GM23338 (cell line): Measurements from ENCODE around the gene KIF22.
"Not testable (repeated sequence)": the region's sequence is repeated elsewhere in the genome, so short reads cannot be mapped to it uniquely, and the experiment has no call there.

Experiments used
- CREB1 ChIP-seq: fragments of 250-450 bp; sonication (Bioruptor Pico); IDR thresholded peaks from 2 replicates; pipeline ENCODE4 v1.5.0; 2020; ENCODE audit warnings: low read depth, mild to moderate bottlenecking, moderate library complexity
- CTCF ChIP-seq, 2 experiments: fragments of 200-600 bp in 1 of 2; sonication (generic) in 1 of 2; conservative IDR thresholded peaks; 2 replicates each; pipeline versions ENCODE4 v1.5.1 to v1.6.1; 2016 to 2017; ENCODE audit warnings: antibody characterized with exemption in 2 of 2, low read depth in 2 of 2, mild to moderate bottlenecking in 2 of 2, moderate library complexity in 1 of 2
- ETS1 ChIP-seq: IDR thresholded peaks from 2 replicates; pipeline ENCODE4 v1.6.1; 2016; ENCODE audit warnings: antibody characterized with exemption
- EZH2 ChIP-seq: fragments of 200-600 bp; sonication (generic); IDR thresholded peaks from one replicate; pipeline ENCODE4 v1.8.0; 2017; ENCODE audit warnings: antibody characterized with exemption, mild to moderate bottlenecking, low read depth; ENCODE audit not compliant: unreplicated experiment
- EZH2phosphoT487 ChIP-seq: fragments of 200-600 bp; sonication (generic); IDR thresholded peaks from one replicate; pipeline ENCODE4 v1.8.1; 2018; ENCODE audit warnings: antibody characterized with exemption; ENCODE audit not compliant: unreplicated experiment
- JUNB ChIP-seq: IDR thresholded peaks from one replicate; pipeline ENCODE4 v1.6.1; 2016; ENCODE audit warnings: antibody characterized with exemption; ENCODE audit not compliant: unreplicated experiment
- NANOG ChIP-seq: IDR thresholded peaks from 2 replicates; pipeline ENCODE4 v1.6.1; 2016; ENCODE audit warnings: antibody characterized with exemption, borderline replicate concordance
- POLR2AphosphoS5 ChIP-seq: IDR thresholded peaks from 2 replicates; pipeline ENCODE4 v1.6.1; 2016; ENCODE audit warnings: antibody characterized with exemption, low read depth
- REST ChIP-seq: IDR thresholded peaks from one replicate; pipeline ENCODE4 v1.6.1; 2018; ENCODE audit warnings: antibody characterized with exemption; ENCODE audit not compliant: unreplicated experiment
- STAT1 ChIP-seq: IDR thresholded peaks from one replicate; pipeline ENCODE4 v1.6.1; 2016; ENCODE audit warnings: antibody characterized with exemption; ENCODE audit not compliant: unreplicated experiment
- ZNF114 ChIP-seq: fragments of 250-450 bp; sonication (Bioruptor Pico); IDR thresholded peaks from 2 replicates; pipeline ENCODE4 v1.5.0; 2020; ENCODE audit warnings: mild to moderate bottlenecking, moderate library complexity
- ZNF331 ChIP-seq: fragments of 250-450 bp; sonication (Bioruptor Pico); IDR thresholded peaks from 2 replicates; pipeline ENCODE4 v1.5.0; 2020; ENCODE audit warnings: low read depth, mild to moderate bottlenecking, moderate library complexity
- ZNF462 ChIP-seq: fragments of 250-450 bp; sonication (Bioruptor Pico); IDR thresholded peaks from 2 replicates; pipeline ENCODE4 v1.5.0; 2020; ENCODE audit warnings: mild to moderate bottlenecking, moderate library complexity

- TF ChIP-seq CTCF (conservative IDR thresholded peaks at IDR 0.05; ENCODE audit: low read depth in 2 of 2); REST; STAT1; EZH2; POLR2AphosphoS5; ZNF331 (CRISPR knock-in tag); EZH2phosphoT487; ETS1; NANOG; CREB1 (CRISPR knock-in tag); JUNB; ZNF114 (CRISPR knock-in tag); ZNF462 (CRISPR knock-in tag): not testable (repeated sequence)
Measured at GRCh38 chr16:29748760-29749149, 41.8 kb upstream of the KIF22 start.
